Mucosa of rectum (tissue), 2 donors: ENCODE results near the gene ZNF467.
A peak's percentile ranks its signal among the peaks of the same experiment; 100 is the strongest.

Experiments
- H3K27ac ChIP-seq, 2 donors: one replicate each; pipeline ENCODE4 v1.7.0; 2013; ENCODE audit warnings: inconsistent platforms in 2 of 2, low read depth in 2 of 2, low read length in 2 of 2
- H3K27me3 ChIP-seq, 2 donors: one replicate each; pipeline ENCODE4 v1.7.0; 2013; ENCODE audit warnings: low read length in 2 of 2; ENCODE audit not compliant: control insufficient read depth in 2 of 2, insufficient read depth in 2 of 2
- H3K36me3 ChIP-seq, 2 donors: one replicate each; pipeline ENCODE4 v1.7.0; 2013; ENCODE audit warnings: low read length in 2 of 2; ENCODE audit not compliant: control insufficient read depth in 2 of 2, insufficient read depth in 2 of 2
- H3K4me1 ChIP-seq, 2 donors: one replicate each; pipeline ENCODE4 v1.7.0; 2013; ENCODE audit warnings: low read length in 2 of 2, mild to moderate bottlenecking in 1 of 2; ENCODE audit not compliant: control insufficient read depth in 2 of 2, insufficient read depth in 2 of 2
- H3K4me3 ChIP-seq, 2 donors: one replicate each; pipeline ENCODE4 v1.7.0; 2013; ENCODE audit warnings: low read length in 2 of 2
- H3K9ac ChIP-seq, 2 donors: one replicate each; pipeline ENCODE4 v1.7.0; 2013; ENCODE audit warnings: low read length in 2 of 2, low read depth in 1 of 2, mild to moderate bottlenecking in 1 of 2
- H3K9me3 ChIP-seq, 2 donors: one replicate each; pipeline ENCODE4 v1.7.0; 2013; ENCODE audit warnings: low read length in 2 of 2; ENCODE audit not compliant: control insufficient read depth in 2 of 2
- donor health status: healthy.
- donor health status: Normal muscosa, but diverticular disease.

Gene ZNF467

DNA sequence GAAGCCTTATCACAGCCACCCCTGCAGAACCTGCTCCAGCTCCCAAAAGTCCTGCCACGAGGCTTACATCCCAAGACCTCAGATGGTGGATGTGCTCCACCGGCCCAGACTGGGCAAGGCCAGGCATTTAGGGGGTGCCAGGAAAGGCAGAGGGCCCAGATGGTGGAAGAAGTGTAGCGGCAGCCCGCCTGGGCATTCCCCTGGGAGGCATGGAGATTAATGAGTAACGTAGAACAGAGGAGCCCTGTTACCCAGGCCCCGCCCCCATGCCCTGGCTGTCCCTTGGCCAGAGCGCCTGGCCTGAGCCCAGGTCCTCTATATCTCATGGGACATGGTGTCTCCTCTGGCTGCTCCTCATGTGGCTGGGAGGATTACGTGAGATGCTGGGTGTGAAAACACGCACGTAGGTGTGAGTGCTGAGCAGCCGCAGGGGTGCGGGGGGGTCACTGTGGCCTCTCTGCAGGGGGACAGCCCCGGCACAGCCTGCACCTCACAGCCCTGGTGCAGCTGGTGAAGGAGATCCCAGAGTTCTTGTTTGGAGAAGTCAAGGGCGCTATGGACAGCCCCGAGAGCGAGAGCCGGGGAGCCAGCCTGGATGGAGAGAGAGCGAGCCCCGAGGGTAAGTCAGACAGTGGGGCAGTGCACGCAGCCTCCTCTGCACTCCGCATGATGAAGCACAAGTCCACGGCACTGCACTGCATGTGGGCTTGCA is 52.9 kb downstream of the ZNF467 start:
- H3K27ac ChIP-seq: no peak overlapping the region

DNA sequence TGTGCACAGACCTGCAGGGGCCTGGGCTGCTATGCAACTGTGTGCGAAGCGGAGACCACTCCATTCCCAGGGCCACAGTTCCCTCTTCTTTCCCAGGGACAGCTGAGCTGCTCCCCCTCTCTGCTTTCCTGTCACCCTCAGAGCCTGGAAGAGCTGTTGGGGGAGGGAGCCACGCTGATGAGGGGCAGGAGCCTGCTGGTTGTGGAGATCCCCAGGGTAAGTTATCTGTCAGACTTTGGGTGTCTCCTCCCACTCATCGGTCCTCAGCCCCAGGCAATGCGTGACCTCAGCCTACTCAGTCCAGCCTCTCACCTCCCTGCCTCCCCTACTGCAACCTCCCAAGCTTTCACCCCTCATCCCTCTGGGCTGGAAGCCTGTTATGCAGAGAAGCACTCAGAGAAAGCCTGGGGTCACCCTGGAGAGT is 53.5 kb downstream of the ZNF467 start:
- H3K27me3 ChIP-seq: no peaks in the 10 kb centered on the region
- no peaks in the 10 kb centered on the region for H3K9me3 ChIP-seq
- H3K27ac ChIP-seq: no peak overlapping the region
- H3K36me3 ChIP-seq: peaks cover 0 to 9% of the 10 kb centered on the region in 2 donors
- H3K9ac ChIP-seq: no peak overlapping the region
- no peak overlapping the region for H3K4me3 ChIP-seq
- H3K4me1 ChIP-seq: peaks cover 5 to 7% of the 10 kb centered on the region in 2 donors

More for the DNA sequence above, 52.9 kb downstream of the ZNF467 start:
- peaks cover 0 to 4% of the 10 kb centered on the region in 2 donors for H3K4me1 ChIP-seq
- H3K9me3 ChIP-seq: no peaks in the 10 kb centered on the region
- H3K4me3 ChIP-seq: no peak overlapping the region
- no peaks in the 10 kb centered on the region for H3K27me3 ChIP-seq
- no peak overlapping the region for H3K9ac ChIP-seq
- peaks cover 0 to 11% of the 10 kb centered on the region in 2 donors for H3K36me3 ChIP-seq

DNA sequence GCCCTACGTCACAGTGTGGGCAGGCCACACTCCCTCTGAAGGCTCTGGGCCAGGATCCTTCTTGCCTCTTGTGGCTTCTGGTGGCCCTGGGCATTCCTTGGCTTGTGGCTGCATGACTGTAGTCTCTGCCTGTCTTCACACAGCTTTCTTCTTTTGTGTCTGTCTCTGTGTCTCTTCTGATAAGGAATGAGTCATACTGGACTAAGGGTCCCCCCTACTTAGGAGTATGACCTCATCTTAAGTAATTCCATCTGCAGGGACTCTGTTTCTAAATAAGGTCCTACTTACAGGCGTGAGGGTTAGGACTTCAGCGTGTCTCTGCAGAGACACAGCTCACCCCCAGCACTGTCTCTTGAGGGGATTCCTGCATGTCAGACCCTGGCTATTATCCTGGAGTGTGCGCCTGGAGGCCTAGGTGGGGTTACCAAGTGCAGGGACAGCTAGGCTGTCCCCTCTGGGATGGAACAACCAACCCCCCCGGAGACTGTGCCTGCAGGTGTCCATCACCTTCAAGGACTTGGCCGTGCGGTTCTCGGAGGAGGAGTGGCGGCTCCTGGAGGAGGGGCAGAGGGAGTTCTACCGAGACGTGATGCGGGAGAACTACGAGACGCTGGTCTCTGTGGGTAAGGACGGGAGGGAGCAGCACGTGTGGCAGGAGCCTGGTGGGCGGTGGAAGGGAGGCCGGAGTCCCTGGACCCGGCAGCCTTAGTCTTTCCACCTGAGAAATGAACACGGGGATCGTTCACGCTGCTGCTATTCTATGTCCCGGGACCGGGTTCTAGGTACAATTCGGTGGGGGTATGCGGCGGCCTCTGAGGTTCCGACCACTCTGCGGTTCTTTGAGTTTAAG is 54.1 kb downstream of the ZNF467 start:
- Histone ChIP-seq H3K27ac (no peak overlapping the region), H3K4me1 (peaks cover 5 to 7% of the 10 kb centered on the region in 2 donors)

DNA sequence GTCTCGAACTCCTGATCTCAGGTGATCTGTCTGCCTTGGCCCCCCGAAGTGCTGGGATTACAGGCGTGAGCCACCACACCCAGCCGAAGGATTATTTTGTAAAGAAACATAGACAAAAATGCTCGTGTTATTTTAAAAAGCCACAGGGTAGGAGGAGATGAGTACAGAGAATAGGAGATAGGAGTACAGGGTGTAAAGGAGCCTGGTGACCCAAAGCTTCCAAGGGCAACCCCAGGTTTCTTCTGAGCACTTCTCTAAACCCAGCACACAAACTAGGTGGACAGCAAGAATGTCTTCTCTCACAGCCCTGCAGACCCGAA is 54.7 kb downstream of the ZNF467 start:
- Histone ChIP-seq H3K36me3 (peaks cover 0 to 9% of the 10 kb centered on the region in 2 donors), H3K9me3 (no peaks in the 10 kb centered on the region), H3K4me1 (peaks cover 5 to 10% of the 10 kb centered on the region in 2 donors), H3K4me3 (no peak overlapping the region), H3K27ac (no peak overlapping the region), H3K27me3 (no peaks in the 10 kb centered on the region), H3K9ac (no peak overlapping the region)

More for the DNA sequence above, 54.1 kb downstream of the ZNF467 start:
- Histone ChIP-seq H3K27me3 (no peaks in the 10 kb centered on the region), H3K36me3 (peaks cover 0 to 9% of the 10 kb centered on the region in 2 donors), H3K4me3 (no peak overlapping the region), H3K9ac (no peak overlapping the region), H3K9me3 (no peaks in the 10 kb centered on the region)

DNA sequence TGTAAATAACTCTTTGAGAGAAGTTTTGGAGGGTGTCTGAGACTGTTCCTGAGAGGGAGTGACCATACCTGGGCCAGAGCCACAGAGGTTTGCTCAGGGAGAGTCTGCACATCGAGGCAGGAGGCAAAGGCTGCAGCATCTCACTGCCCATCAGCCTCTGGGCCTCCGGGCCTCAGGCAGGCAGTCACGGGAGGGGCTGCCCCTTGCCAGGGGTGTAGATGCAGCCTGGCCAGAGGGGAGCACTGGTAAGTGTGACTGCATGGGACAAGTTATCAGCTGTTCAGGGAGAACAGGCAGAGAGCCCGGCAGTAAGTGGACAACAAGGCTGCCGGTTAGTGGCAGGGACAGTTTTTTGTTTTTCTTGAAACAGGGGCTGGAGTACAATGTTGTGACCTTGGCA is 55.9 kb downstream of the ZNF467 start:
- Histone ChIP-seq H3K4me3 (no peak overlapping the region), H3K4me1 (peaks cover 5 to 10% of the 10 kb centered on the region in 2 donors), H3K36me3 (peaks cover 0 to 3% of the 10 kb centered on the region in 2 donors), H3K9ac (no peak overlapping the region), H3K9me3 (no peaks in the 10 kb centered on the region), H3K27me3 (no peaks in the 10 kb centered on the region), H3K27ac (no peak overlapping the region)

- Histone ChIP-seq H3K4me3 (no peak overlapping the region), H3K36me3 (peaks cover 0 to 3% of the 10 kb centered on the region in 2 donors), H3K27ac (no peak overlapping the region), H3K9ac (no peak overlapping the region), H3K9me3 (no peaks in the 10 kb centered on the region), H3K4me1 (peaks cover 5 to 10% of the 10 kb centered on the region in 2 donors), H3K27me3 (no peaks in the 10 kb centered on the region)
These were observed 56.5 kb downstream of the ZNF467 start for GRCh38 chr7:149716932-149717307.

DNA sequence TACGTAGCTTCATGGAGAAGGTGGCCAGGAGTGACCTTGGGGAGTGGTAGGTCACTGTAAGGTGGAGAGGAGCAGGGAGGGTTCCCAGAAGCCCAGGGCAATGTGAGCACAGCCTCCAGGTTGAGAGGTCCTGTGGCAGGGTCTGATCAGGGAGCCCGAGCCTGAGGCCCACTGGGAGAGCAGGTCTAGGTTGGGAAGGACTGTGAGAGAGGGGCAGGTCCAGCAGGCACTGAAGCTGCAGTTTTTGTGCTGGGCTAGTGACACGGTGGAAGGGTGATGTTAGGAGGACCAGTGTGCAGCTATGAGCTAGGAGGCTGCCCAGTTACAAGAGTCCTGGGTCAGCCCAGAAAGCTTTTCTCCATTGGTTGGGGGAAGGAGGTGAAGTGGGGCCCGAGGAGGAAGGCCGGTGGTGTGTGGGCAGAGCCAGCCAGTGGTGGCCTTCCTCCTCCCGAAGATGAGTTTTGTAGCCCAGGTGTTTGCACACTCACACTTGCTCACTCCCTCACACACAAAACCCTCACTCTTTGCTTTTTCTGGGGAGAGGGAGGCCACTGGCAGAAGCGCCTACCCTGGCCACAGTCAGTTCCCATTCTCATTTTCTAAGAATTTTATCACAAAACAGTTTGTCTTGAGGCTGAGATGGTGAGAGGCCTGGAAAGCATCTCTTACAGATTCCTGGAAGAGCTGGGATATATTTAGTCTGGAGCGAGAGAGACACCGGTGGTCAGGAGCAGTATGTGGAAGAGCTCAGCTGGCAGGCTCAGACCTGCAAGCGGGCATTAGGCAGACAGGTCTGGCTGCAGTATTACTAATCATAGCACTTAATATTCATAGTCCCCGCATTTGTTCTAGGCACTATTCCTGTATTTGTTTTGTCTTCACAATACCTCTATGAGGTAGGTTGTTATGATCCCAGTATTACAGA is 57.1 kb downstream of the ZNF467 start:
- H3K4me1 ChIP-seq: peaks cover 5 to 10% of the 10 kb centered on the region in 2 donors
- H3K4me3 ChIP-seq: peak overlapping the region in 1 of 2 donors; percentile 72
- H3K36me3 ChIP-seq: peaks cover 0 to 3% of the 10 kb centered on the region in 2 donors
- no peak overlapping the region for H3K27ac ChIP-seq
- H3K27me3 ChIP-seq: no peaks in the 10 kb centered on the region
- H3K9ac ChIP-seq: no peak overlapping the region
- peaks cover 0 to 1% of the 10 kb centered on the region in 2 donors for H3K9me3 ChIP-seq

GRCh38 chr7:149715476-149715875 is 57.9 kb downstream of the ZNF467 start:
- Histone ChIP-seq H3K4me1 (peaks cover 5 to 10% of the 10 kb centered on the region in 2 donors), H3K36me3 (no peaks in the 10 kb centered on the region), H3K9me3 (peaks cover 0 to 5% of the 10 kb centered on the region in 2 donors), H3K4me3 (peak overlapping the region; percentile 63 to 72), H3K27me3 (no peaks in the 10 kb centered on the region), H3K9ac (peak overlapping the region; percentile 56 to 58), H3K27ac (peak overlapping the region; percentile 35 to 38)

- H3K9me3 ChIP-seq: peaks cover 0 to 5% of the 10 kb centered on the region in 2 donors
- peak overlapping the region; percentile 56 to 58 for H3K9ac ChIP-seq
- H3K27ac ChIP-seq: peak overlapping the region; percentile 35 to 38
These were observed 58.4 kb downstream of the ZNF467 start for GRCh38 chr7:149714910-149715471.

More at GRCh38 chr7:149714910-149715471, 58.4 kb downstream of the ZNF467 start:
- H3K36me3 ChIP-seq: no peaks in the 10 kb centered on the region
- H3K4me3 ChIP-seq: peak overlapping the region; percentile 63 to 72
- peaks cover 5 to 10% of the 10 kb centered on the region in 2 donors for H3K4me1 ChIP-seq
- H3K27me3 ChIP-seq: no peaks in the 10 kb centered on the region
